Activated CD8-positive, alpha-beta memory T cell treated with anti-CD3 and anti-CD28 coated beads, Interleukin-2, amount 50 U/mL, for 24 hours (primary cell): ENCODE results near the gene COX7A2L.
"Not testable (repeated sequence)": the region's sequence is repeated elsewhere in the genome, so short reads cannot be mapped to it uniquely, and the experiment has no call there.

Source experiments
- DNase-seq: peaks from one replicate; pipeline ENCODE4 v3.0.0-alpha.2; 2020; ENCODE audit errors: extremely low read depth

Gene COX7A2L

GRCh38 chr2:42339191-42339912 lies 21.7 kb downstream of the COX7A2L start:
- DNase-seq: no peak

- no peak for DNase-seq
These were observed 22.3 kb downstream of the COX7A2L start for GRCh38 chr2:42338567-42339190.

GRCh38 chr2:42337846-42338566 lies 23.0 kb downstream of the COX7A2L start:
- no peak for DNase-seq

DNA sequence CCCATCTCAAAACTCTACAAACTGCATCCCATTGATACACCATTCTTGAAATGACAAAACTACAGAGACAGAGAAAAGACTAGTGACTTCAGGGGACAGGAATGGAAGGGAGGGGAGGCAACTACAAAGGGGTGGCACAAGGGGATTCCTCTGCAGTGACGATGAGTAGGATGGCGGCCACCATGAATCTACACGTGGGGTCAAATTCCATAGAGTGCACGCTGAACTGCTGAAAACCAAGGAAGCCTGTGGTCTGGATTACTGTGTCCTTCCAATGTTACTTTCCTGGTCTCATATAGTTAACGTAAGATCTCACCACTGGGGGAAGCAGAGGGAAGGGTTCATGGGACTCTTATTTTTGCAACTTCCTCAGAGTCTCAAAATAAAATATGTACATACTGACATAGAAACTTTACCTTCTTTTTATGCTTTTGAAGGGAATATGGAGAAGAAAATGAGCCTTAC lies 23.6 kb downstream of the COX7A2L start:
- no peak for DNase-seq

- DNase-seq: no peak
These were observed 24.6 kb downstream of the COX7A2L start for GRCh38 chr2:42336361-42336965.

DNA sequence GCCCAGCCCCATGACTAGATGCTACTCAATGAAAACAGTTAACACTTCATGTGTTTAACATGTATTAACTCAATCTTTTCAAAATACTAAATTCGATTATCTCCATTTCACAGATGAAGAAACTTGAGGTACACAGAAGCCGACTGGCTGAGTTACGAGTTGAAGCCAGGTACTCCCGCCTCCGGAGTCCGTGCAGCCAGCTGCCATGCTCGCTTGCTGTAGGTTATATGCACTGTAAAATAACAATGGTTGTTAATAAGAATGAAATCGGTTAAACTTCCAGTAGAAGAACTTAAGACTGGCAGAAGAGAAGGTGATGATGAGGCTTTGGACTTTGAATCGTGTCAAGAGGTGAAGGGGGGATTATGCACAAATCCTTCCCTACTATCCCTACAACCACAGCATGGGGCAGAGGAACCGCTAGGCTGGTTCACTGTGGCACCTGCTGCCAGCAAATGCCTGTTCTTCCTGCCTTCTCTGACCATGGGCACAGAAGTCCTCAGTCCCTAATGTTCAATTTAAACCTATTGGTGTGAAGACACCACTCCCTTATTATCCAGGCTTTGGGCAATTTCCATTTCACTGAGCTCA lies 25.4 kb downstream of the COX7A2L start:
- no peak for DNase-seq

- DNase-seq: not testable (repeated sequence)
These were observed 26.2 kb downstream of the COX7A2L start for GRCh38 chr2:42334865-42335264.

GRCh38 chr2:42334220-42334619 lies 26.8 kb downstream of the COX7A2L start:
- no peak for DNase-seq

DNA sequence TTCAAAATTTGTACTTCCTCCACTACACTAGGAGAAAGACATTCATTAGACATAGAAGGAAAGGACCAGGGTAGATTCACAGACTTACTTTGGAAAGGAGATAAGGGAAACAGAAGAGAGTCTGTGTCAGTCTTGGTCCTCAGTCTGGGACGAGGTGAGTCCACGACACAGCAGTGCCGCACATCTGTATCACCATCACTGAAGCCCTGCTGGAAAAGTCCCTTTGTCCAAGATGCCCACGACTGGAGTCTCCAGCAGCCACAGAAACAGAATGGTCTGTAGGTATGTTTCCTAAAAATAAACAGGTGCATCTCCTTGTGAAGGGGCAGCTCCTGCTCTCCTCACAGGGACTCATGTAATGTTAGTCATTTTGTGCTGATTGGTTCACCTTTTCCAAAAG lies 27.4 kb downstream of the COX7A2L start:
- no peak for DNase-seq

- no peak for DNase-seq
These were observed 28.4 kb downstream of the COX7A2L start for GRCh38 chr2:42332575-42332974.

GRCh38 chr2:42331569-42332284 lies 29.3 kb downstream of the COX7A2L start:
- DNase-seq: no peak

DNA sequence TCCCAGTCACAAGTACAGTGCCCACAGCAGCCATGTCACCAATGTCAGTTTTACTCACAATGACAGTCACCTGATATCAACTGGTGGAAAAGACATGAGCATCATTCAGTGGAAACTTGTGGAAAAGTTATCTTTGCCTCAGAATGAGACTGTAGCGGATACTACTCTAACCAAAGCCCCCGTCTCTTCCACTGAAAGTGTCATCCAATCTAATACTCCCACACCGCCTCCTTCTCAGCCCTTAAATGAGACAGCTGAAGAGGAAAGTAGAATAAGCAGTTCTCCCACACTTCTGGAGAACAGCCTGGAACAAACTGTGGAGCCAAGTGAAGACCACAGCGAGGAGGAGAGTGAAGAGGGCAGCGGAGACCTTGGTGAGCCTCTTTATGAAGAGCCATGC lies 31.3 kb downstream of the COX7A2L start:
- no peak for DNase-seq

- DNase-seq: no peak
These were observed 32.1 kb downstream of the COX7A2L start for GRCh38 chr2:42328923-42329322.

GRCh38 chr2:42328148-42328833 lies 32.7 kb downstream of the COX7A2L start:
- no peak for DNase-seq

DNA sequence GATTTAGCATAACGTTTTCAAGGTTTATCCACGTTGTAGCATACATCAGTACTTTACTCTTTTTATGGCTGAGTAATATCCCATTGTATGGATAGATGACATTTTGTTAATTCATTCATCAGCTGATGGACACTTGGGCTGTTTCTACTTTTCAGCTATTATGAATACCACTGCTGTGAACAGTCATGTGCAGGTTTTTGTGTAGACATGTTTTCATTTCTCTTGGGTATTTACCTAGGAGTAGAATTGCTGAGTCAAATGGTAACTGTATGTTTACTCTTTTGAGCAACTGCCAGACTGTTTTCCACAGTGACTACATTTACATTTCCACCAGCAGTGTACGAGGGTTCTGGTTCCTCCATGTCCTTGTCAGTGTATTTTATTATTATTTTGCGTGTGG lies 33.9 kb downstream of the COX7A2L start:
- no peak for DNase-seq

DNA sequence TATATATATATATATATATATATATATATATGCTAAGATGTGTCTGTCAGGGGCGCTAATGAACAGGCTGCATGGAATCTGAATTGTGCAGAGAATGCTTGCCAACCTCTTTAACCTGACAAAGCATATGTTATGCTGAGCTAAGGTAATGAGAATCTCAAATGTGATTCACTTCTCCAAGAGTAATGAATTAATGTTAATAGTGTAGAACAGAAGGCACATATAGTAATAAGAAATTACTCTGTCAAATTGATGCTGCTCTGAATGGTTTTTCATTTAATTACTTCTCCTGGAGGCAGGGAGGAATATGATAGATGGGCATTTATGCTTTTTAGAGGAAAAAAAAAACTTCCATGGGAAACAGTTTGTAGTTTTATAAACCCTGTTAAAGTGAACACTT lies 35.4 kb downstream of the COX7A2L start:
- DNase-seq: no peak

- no peak for DNase-seq
These were observed 36.1 kb downstream of the COX7A2L start for GRCh38 chr2:42324949-42325348.

- no peak for DNase-seq
These were observed 36.8 kb downstream of the COX7A2L start for GRCh38 chr2:42324244-42324643.

DNA sequence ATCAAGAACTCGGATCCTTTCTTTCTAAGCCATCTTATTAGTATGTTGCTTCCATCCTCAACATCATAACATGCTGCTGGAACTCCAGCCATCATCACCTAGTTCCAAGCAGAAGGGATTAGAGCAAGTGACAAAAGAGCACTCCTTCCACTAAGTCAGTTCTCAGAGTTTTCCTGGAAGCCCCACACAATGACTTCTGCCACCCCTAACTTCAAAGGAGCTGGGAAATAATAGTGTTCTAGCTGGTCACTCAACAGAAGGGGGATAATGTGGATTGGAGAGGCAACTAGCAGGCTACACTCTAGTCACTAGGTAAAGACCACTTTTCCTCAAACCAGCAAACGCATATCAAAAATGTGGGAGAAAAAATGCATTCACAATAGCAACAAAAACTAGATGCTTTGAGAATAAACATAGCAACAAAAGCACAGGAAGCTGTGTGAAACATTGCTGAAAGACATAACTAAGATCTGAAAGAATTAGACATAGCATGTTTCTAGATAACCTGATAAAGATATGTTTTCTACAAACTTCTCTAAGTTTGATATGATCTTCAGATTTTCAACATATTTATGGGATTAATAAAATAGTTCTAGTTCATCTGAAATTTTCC lies 39.5 kb downstream of the COX7A2L start:
- DNase-seq: no peak

GRCh38 chr2:42319265-42319664 lies 41.8 kb downstream of the COX7A2L start:
- DNase-seq: no peak
